ENCODE measurements around the gene ALOX15B. TPM values are rescaled to one million over a fixed set of nuclear protein-coding genes. Genes with fewer than 3 reads are reported as not detected.

The ALOX15B gene
- total RNA-seq, 2 donors from 2014 or later: 52.1 to 108 TPM

DNA sequence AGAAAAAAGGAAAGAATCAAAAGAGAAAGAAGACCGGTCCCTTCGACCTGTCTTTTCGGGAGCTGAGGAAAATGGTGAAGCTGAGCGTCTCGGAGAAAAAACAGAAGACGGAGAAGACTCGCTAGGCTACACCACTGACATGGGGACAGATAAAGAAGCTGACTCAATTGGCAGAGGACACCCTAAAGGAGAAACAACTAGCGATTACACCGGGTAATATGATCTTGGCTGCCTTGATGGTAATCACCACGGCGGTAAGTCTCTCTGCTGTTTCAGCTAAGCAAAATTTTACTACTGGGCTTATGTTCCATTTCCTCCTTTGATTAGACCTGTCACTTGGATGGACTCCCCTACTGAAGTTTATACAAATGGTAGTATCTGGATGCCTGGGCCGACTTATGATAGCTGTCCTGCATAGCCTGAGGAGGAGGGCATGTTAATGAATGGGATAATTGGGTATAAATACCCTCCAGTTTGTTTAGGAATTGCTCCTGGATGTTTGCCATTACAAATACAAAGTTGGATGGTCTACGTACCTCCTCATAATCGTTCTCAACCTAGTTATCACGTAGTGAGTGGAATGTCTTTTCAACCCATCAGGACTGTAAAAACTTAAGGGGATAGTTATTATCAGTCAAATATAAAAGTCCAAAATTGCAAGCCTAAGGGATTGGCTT, 24.1 kb downstream of the ALOX15B start:
- H3K27me3 ChIP-seq (replicated peaks; ENCODE audit: insufficient read depth): no peaks in the 10 kb centered on the region
- 8% methylated on average over 15 of the region's 15 CpGs for WGBS
- DNase-seq (ENCODE audit: low spot score): no peak
- peak overlapping the region; percentile 92 to 95 for H3K27ac ChIP-seq
- intact Hi-C loops (cut with DNase I): no loop called here
- no peaks in the 10 kb centered on the region for H3K4me1 ChIP-seq (replicated peaks)
- H3K36me3 ChIP-seq: no peaks in the 10 kb centered on the region
- TF ChIP-seq, protein P1, sequence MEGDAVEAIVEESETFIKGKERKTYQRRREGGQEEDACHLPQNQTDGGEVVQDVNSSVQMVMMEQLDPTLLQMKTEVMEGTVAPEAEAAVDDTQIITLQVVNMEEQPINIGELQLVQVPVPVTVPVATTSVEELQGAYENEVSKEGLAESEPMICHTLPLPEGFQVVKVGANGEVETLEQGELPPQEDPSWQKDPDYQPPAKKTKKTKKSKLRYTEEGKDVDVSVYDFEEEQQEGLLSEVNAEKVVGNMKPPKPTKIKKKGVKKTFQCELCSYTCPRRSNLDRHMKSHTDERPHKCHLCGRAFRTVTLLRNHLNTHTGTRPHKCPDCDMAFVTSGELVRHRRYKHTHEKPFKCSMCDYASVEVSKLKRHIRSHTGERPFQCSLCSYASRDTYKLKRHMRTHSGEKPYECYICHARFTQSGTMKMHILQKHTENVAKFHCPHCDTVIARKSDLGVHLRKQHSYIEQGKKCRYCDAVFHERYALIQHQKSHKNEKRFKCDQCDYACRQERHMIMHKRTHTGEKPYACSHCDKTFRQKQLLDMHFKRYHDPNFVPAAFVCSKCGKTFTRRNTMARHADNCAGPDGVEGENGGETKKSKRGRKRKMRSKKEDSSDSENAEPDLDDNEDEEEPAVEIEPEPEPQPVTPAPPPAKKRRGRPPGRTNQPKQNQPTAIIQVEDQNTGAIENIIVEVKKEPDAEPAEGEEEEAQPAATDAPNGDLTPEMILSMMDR (IDR thresholded peaks at IDR 0.05): no peak
- no peak for TF ChIP-seq POLR2A (IDR thresholded peaks at IDR 0.05)
- TF ChIP-seq POLR2AphosphoS5 (IDR thresholded peaks at IDR 0.05): no peak
- no peaks in the 10 kb centered on the region for H3K9me3 ChIP-seq
- H3K4me3 ChIP-seq: peak overlapping the region; percentile 17 to 22

DNA sequence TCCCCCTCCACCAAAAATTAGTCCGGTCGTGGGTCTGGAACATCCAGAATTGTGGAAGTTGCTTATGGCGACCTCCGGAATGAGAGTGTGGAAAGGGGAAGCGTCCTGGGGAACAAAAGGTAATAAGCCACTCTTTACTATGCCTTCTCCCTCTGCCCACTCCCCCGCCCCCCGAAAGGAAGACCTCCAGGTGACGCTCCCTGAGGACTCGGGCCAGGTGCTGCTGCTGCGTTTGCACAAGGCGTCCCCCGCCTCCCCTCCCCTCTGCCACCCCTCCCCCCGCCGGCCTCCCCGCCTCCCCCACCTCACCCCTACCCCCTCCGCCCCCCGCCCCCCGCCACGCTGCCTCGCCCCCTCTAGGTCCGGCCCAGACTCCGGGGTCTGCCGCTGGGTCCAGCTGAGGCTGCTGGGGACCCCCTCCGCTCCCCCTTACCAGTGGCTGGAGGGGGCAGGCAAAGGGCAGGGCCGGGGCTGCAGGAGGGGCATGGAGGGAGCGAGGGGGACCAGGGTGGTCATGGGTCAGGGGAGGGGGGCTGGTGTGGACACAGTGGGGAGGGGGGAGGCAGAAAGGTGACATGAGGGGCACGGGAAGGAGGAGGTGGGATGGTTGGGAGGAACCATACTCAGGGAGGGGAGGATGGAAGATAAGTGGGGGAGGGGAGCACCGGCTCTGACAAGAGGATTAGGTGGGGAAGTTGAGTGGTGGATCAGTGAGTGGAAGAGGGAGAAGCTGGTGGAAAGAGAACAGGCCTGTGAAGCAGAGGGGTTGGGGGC, 25.1 kb downstream of the ALOX15B start:
- H3K36me3 ChIP-seq: no peaks in the 10 kb centered on the region
- DNase-seq (ENCODE audit: low spot score): no peak
- H3K4me1 ChIP-seq (replicated peaks): no peaks in the 10 kb centered on the region
- H3K27me3 ChIP-seq (replicated peaks; ENCODE audit: insufficient read depth): no peaks in the 10 kb centered on the region
- intact Hi-C loops (cut with DNase I): no loop called here
- 12% methylated on average over 28 of the region's 28 CpGs for WGBS
- TF ChIP-seq, protein P1 (IDR thresholded peaks at IDR 0.05): no peak
- no peak for TF ChIP-seq POLR2AphosphoS5 (IDR thresholded peaks at IDR 0.05)
- TF ChIP-seq POLR2A (IDR thresholded peaks at IDR 0.05): no peak
- peak overlapping the region; percentile 17 to 22 for H3K4me3 ChIP-seq
- H3K9me3 ChIP-seq: no peaks in the 10 kb centered on the region
- H3K27ac ChIP-seq: peak overlapping the region; percentile 92 to 95

DNA sequence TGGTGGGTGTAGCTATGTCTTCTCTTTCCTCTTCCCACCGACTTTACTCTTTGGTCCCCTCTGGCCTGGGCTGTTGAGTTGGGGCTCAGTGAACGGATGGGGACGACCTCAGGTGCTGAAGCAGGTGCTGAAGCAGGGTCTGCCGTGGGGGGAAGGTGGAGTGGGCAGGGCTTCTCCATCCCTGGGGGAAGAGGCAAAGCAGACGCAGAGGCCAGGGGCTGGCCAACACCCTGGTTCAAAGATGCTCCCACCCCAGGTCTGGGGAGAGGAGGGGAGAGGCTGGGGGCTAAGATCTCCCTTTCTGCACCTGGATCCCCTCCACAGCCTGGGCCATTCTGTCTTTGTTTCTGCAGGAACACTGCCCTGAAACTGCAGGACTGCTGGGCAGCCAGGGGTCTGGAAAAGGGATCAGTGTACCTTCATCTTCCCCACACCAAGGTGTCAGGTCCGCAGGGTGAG, 25.7 kb downstream of the ALOX15B start:
- Histone ChIP-seq H3K4me1 (replicated peaks) (no peaks in the 10 kb centered on the region), H3K27ac (peak overlapping the region; percentile 92 to 95), H3K4me3 (peak overlapping the region in 1 of 2 donors; percentile 22), H3K27me3 (replicated peaks; ENCODE audit: insufficient read depth) (no peaks in the 10 kb centered on the region), H3K36me3 (no peaks in the 10 kb centered on the region), H3K9me3 (no peaks in the 10 kb centered on the region)
- DNase-seq (ENCODE audit: low spot score): no peak
- WGBS: 58% methylated on average over 6 of the region's 6 CpGs
- intact Hi-C loops (cut with DNase I): no loop called here
- TF ChIP-seq POLR2A (IDR thresholded peaks at IDR 0.05) (no peak), POLR2AphosphoS5 (IDR thresholded peaks at IDR 0.05) (no peak)
- TF ChIP-seq, protein P1 (IDR thresholded peaks at IDR 0.05): no peak

DNA sequence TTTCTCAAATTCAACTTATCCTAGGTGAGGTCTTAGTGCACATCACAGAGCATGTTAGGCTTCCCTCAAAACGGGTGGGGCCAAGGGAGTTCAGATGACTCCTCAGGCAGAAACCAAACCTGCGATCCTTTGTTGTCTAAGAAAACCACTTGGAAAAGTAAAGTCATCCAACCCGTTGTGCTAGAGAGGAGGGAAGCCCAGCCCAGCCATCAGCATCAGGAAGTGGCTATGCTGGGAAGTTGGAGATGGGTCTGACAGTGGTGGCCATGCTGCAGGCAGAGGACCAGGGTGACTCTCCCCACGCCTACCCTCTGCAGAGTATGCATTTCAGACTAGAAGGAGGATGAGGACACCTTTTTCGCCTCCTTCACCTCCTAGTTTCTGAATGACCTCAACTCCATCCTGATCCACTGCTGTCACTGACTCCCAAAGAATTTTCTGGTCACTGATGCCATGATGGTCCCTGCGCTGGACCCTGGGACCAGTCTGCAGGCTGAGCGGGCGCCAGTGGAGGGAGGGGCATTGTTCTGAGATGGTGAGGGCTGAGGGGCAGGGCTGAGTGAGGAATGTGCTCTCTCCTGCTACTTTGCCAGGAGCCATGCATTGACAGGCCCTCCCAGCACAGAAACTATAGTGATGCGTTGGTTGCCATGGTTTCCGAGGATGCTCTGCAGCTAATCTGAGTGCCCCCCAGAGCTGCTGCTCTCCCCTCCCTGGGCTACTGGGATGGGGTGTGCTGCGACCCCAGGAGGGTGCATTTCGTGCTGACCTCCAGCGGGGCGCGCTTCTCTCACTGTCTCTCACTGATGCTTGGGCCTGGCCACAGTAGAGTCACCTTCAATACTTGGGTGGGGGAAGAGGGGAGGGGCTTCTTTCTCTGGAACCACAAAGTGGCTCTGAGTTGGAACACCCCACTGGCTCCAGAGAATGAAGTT, 28.2 kb downstream of the ALOX15B start:
- TF ChIP-seq POLR2AphosphoS5 (IDR thresholded peaks at IDR 0.05): peak; percentile 39
- no peak for TF ChIP-seq POLR2A (IDR thresholded peaks at IDR 0.05)
- TF ChIP-seq, protein P1 (IDR thresholded peaks at IDR 0.05): no peak
- Histone ChIP-seq H3K4me3 (no peak overlapping the region), H3K27me3 (replicated peaks; ENCODE audit: insufficient read depth) (no peaks in the 10 kb centered on the region), H3K27ac (peak overlapping the region; percentile 92 to 95), H3K4me1 (replicated peaks) (no peaks in the 10 kb centered on the region), H3K9me3 (no peaks in the 10 kb centered on the region), H3K36me3 (no peaks in the 10 kb centered on the region)
- DNase-seq (ENCODE audit: low spot score): no peak
- WGBS: 65% methylated on average over 15 of the region's 15 CpGs
- intact Hi-C loops (cut with DNase I): no loop called here

Measured in prostate gland (tissue), 2 donors.